Astrocyte of the spinal cord (primary cell): Measurements from ENCODE around the gene ANO10.

Source experiments
- DNase-seq: peaks from one replicate; pipeline ENCODE4 v3.0.0; 2011; ENCODE audit warnings: low read depth, low spot score
- H3K4me3 ChIP-seq: 2 replicates; pipeline ENCODE4 v1.5.1; 2011; ENCODE audit warnings: low read depth, mild to moderate bottlenecking, low read length, moderate library complexity
- CTCF ChIP-seq: IDR thresholded peaks from 2 replicates; pipeline ENCODE4 v1.5.1; 2012; ENCODE audit warnings: low read depth, mild to moderate bottlenecking, low read length, inconsistent platforms
- in situ Hi-C: cut with HindIII; loops from 2 replicates; pipeline ENCODE4 v1.10.0; 2017; ENCODE audit warnings: low sequenced_read_pairs

ANO10 gene

GRCh38 chr3:43448098-43448497, 173.7 kb downstream of the ANO10 start:
- DNase-seq: no peak
- TF ChIP-seq CTCF: no peak
- in situ Hi-C loops: no loop called here

GRCh38 chr3:43445820-43446219, 176.0 kb downstream of the ANO10 start:
- in situ Hi-C loops: no loop called here
- no peak for TF ChIP-seq CTCF
- DNase-seq: no peak
- no peak overlapping the region for H3K4me3 ChIP-seq

More at GRCh38 chr3:43448098-43448497, 173.7 kb downstream of the ANO10 start:
- H3K4me3 ChIP-seq: no peak overlapping the region

GRCh38 chr3:43442872-43443395, 178.9 kb downstream of the ANO10 start:
- in situ Hi-C loops: no loop called here
- no peak overlapping the region for H3K4me3 ChIP-seq
- DNase-seq: no peak
- no peak for TF ChIP-seq CTCF

- in situ Hi-C loops: no loop called here
- no peak for TF ChIP-seq CTCF
- no peak overlapping the region for H3K4me3 ChIP-seq
- DNase-seq: no peak
Observed at GRCh38 chr3:43436507-43437140, 185.2 kb downstream of the ANO10 start.

GRCh38 chr3:43435706-43436105, 186.1 kb downstream of the ANO10 start:
- in situ Hi-C loops: no loop called here
- no peak for TF ChIP-seq CTCF
- no peak overlapping the region for H3K4me3 ChIP-seq
- DNase-seq: no peak

- in situ Hi-C loops: no loop called here
- no peak for TF ChIP-seq CTCF
- H3K4me3 ChIP-seq: no peak overlapping the region
- DNase-seq: no peak
Observed at GRCh38 chr3:43434431-43434830, 187.4 kb downstream of the ANO10 start.
